Bone marrow (tissue), 2 donors: ENCODE measurements around the gene FHAD1.

Experiments used
- DNase-seq, 2 donors: peaks; one replicate each; lab custom pipeline; 2025; lab: John Stamatoyannopoulos, UW

FHAD1 gene

DNA sequence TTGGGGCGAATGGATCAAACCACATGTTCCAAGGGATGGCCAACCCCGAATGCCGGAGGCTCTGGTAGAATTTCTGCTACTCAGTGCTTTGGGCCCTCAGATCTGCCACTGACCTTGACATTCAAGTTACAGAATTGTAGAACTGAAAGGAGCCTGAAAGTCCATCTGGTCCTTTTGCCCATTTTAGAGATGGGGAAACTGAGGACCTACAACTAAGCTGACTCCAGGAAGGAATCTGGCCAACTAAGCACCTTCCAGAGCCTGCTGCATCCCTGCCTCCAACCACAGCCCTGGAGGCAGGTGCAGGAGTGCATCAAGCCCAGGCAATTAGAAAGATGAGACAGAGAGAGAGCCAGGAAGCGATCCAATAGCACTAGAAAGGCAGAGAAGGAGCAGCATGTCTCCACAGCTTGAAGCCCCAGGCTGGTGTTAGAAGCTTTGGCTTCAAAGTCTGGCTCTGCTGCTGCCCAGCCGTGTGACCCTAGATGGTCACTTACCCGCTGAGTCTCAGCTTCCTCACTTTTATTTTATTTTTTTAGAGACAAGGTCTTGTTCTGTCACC is 189.9 kb downstream of the FHAD1 start:
- DNase-seq, result no peak

- DNase-seq, result no peak
These were observed 192.3 kb downstream of the FHAD1 start for GRCh38 chr1:15439325-15439724.

DNA sequence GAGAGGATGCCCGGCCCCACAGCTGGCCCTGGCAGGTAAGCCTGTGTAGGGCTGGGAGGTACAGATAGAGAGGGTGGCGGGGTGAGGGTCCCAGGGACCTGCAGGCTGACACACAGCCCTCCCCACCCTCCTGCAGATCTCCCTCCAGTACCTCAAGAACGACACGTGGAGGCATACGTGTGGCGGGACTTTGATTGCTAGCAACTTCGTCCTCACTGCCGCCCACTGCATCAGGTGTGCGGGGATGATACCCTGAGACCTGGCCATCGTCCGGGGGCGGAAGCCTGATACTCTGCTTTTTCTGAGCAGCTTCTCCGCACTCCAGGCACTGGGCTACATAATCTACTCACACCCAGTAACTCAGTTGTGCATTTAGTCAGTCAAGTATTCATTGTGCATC is 193.3 kb downstream of the FHAD1 start:
- DNase-seq, result no peak

GRCh38 chr1:15441247-15441646 is 194.2 kb downstream of the FHAD1 start:
- no peak for DNase-seq

DNA sequence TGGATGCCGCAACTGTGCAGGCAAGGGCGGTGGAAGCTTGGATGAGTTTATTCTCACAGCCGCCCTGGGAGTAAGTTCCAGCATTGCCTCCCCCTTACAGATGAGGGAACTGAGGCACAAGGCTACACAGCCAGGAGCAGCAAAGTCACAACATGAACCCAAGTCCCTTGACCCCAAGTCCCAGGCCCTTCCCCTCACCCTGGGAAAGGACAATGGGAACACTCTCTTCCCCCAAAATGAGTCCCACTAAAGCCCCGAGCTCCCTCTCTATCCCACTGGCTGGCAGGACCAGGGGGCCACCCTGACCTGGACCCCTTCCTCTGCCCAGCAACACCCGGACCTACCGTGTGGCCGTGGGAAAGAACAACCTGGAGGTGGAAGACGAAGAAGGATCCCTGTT is 195.1 kb downstream of the FHAD1 start:
- no peak for DNase-seq

- DNase-seq, result no peak
These were observed 195.7 kb downstream of the FHAD1 start for GRCh38 chr1:15442759-15443158.

GRCh38 chr1:15443281-15443680 is 196.3 kb downstream of the FHAD1 start:
- no peak for DNase-seq

GRCh38 chr1:15444468-15445389 is 197.7 kb downstream of the FHAD1 start:
- DNase-seq, result no peak

DNA sequence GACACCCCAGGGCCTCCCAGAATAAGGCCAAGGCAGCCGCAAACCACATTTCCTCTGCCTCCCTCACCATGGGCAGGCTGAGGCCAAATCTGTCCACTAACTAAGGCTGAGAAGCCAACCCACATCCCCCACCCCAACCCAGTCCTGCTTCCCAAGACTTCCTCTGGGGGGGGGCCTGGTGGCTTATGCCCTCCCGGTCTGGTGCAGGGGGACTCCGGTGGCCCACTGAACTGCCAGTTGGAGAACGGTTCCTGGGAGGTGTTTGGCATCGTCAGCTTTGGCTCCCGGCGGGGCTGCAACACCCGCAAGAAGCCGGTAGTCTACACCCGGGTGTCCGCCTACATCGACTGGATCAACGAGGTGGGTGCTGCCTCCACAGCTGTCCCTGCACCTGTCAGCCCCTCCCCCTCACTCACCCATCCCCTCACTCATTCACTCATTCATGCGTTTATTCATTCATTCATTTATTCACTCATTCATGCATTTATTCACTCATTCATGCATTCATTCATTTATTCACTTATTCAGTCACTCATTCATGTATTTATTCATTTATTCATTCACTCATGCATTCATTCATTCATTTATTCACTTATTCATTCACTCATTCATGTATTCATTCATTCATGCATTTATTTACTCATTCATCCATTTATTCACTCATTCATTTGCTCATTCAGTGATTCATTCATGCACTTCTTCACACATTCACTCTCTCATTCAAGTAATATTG is 198.5 kb downstream of the FHAD1 start:
- no peak for DNase-seq

DNA sequence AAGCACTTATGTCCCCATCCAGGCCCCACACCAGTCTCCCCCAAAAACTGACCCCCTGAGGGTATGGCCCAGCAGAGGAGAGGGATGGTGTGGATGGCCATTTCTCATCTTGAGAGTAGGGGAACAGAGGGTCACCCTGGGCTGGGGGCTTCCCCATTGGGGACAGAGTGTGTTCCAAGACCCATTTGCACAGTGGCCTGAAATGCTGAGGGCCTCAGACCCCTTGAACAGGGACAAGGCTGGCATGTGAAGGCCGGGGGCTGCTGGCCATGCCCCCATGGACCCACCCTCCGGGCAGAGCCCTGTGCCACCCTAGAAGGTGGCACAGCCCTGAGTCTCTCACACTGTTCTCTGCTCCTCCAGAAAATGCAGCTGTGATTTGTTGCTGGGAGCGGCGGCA is 199.2 kb downstream of the FHAD1 start:
- DNase-seq, result no peak
